Measurements from ENCODE around the gene ZBTB21. TPM values are rescaled to one million over a fixed set of nuclear protein-coding genes. Genes with fewer than 3 reads are reported as not detected.

Gene ZBTB21
- total and polyA plus RNA-seq, 2 experiments from 2014 or later, result 10.0 to 11.0 TPM

- TF ChIP-seq, protein P1, sequence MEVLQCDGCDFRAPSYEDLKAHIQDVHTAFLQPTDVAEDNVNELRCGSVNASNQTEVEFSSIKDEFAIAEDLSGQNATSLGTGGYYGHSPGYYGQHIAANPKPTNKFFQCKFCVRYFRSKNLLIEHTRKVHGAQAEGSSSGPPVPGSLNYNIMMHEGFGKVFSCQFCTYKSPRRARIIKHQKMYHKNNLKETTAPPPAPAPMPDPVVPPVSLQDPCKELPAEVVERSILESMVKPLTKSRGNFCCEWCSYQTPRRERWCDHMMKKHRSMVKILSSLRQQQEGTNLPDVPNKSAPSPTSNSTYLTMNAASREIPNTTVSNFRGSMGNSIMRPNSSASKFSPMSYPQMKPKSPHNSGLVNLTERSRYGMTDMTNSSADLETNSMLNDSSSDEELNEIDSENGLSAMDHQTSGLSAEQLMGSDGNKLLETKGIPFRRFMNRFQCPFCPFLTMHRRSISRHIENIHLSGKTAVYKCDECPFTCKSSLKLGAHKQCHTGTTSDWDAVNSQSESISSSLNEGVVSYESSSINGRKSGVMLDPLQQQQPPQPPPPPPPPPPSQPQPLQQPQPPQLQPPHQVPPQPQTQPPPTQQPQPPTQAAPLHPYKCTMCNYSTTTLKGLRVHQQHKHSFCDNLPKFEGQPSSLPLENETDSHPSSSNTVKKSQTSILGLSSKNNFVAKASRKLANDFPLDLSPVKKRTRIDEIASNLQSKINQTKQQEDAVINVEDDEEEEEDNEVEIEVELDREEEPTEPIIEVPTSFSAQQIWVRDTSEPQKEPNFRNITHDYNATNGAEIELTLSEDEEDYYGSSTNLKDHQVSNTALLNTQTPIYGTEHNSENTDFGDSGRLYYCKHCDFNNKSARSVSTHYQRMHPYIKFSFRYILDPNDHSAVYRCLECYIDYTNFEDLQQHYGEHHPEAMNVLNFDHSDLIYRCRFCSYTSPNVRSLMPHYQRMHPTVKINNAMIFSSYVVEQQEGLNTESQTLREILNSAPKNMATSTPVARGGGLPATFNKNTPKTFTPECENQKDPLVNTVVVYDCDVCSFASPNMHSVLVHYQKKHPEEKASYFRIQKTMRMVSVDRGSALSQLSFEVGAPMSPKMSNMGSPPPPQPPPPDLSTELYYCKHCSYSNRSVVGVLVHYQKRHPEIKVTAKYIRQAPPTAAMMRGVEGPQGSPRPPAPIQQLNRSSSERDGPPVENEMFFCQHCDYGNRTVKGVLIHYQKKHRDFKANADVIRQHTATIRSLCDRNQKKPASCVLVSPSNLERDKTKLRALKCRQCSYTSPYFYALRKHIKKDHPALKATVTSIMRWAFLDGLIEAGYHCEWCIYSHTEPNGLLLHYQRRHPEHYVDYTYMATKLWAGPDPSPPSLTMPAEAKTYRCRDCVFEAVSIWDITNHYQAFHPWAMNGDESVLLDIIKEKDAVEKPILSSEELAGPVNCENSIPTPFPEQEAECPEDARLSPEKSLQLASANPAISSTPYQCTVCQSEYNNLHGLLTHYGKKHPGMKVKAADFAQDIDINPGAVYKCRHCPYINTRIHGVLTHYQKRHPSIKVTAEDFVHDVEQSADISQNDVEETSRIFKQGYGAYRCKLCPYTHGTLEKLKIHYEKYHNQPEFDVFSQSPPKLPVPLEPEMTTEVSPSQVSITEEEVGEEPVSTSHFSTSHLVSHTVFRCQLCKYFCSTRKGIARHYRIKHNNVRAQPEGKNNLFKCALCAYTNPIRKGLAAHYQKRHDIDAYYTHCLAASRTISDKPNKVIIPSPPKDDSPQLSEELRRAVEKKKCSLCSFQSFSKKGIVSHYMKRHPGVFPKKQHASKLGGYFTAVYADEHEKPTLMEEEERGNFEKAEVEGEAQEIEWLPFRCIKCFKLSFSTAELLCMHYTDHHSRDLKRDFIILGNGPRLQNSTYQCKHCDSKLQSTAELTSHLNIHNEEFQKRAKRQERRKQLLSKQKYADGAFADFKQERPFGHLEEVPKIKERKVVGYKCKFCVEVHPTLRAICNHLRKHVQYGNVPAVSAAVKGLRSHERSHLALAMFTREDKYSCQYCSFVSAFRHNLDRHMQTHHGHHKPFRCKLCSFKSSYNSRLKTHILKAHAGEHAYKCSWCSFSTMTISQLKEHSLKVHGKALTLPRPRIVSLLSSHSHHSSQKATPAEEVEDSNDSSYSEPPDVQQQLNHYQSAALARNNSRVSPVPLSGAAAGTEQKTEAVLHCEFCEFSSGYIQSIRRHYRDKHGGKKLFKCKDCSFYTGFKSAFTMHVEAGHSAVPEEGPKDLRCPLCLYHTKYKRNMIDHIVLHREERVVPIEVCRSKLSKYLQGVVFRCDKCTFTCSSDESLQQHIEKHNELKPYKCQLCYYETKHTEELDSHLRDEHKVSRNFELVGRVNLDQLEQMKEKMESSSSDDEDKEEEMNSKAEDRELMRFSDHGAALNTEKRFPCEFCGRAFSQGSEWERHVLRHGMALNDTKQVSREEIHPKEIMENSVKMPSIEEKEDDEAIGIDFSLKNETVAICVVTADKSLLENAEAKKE (CRISPR knock-in tag; IDR thresholded peaks at IDR 0.05), result no peak
- TF ChIP-seq, protein P2, sequence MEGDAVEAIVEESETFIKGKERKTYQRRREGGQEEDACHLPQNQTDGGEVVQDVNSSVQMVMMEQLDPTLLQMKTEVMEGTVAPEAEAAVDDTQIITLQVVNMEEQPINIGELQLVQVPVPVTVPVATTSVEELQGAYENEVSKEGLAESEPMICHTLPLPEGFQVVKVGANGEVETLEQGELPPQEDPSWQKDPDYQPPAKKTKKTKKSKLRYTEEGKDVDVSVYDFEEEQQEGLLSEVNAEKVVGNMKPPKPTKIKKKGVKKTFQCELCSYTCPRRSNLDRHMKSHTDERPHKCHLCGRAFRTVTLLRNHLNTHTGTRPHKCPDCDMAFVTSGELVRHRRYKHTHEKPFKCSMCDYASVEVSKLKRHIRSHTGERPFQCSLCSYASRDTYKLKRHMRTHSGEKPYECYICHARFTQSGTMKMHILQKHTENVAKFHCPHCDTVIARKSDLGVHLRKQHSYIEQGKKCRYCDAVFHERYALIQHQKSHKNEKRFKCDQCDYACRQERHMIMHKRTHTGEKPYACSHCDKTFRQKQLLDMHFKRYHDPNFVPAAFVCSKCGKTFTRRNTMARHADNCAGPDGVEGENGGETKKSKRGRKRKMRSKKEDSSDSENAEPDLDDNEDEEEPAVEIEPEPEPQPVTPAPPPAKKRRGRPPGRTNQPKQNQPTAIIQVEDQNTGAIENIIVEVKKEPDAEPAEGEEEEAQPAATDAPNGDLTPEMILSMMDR (conservative IDR thresholded peaks at IDR 0.05; ENCODE audit: low read depth in 2 of 2), result no peak
These were observed 49.0 kb upstream of the ZBTB21 start (continued) for GRCh38 chr21:42059141-42059540.

- H3K4me3 Mint-ChIP-seq, result no peak overlapping the region
- Histone ChIP-seq H2AFZ (no peak overlapping the region), H3K27ac (ENCODE audit: low read depth) (no peak overlapping the region), H3K79me2 (replicated peaks; ENCODE audit: insufficient read depth) (no peaks in the 10 kb centered on the region), H3K4me2 (no peak overlapping the region), H3K4me3 (no peak overlapping the region), H3K27me3 (ENCODE audit: insufficient read depth) (no peaks in the 10 kb centered on the region), H3K4me1 (ENCODE audit: insufficient read depth) (peaks cover 17% of the 10 kb centered on the region), H4K20me1 (replicated peaks; ENCODE audit: insufficient read depth) (no peaks in the 10 kb centered on the region), H3F3A (replicated peaks; ENCODE audit: low read depth) (no peaks in the 10 kb centered on the region), H3K36me3 (ENCODE audit: insufficient read depth) (no peaks in the 10 kb centered on the region), H3K9me2 (ENCODE audit: insufficient read depth) (no peaks in the 10 kb centered on the region)
- H3K9me3 Mint-ChIP-seq, result no peaks in the 10 kb centered on the region; the same call in none of the 3 replicates
- no peak overlapping the region for H3K27ac Mint-ChIP-seq
- H3K4me1 Mint-ChIP-seq, result peaks cover 39% of the 10 kb centered on the region
- DNase-seq (ENCODE audit: low spot score), result no peak
- peaks cover 10% of the 10 kb centered on the region for H3K27me3 Mint-ChIP-seq (ENCODE audit: insufficient read depth, low read depth, poor library complexity)
- H3K36me3 Mint-ChIP-seq (ENCODE audit: low read depth), result no peaks in the 10 kb centered on the region
- ATAC-seq, result no peak
- TF ChIP-seq CREB1 (CRISPR knock-in tag; IDR thresholded peaks at IDR 0.05; ENCODE audit: low read depth), result no peak
- TF ChIP-seq JUNB (IDR thresholded peaks at IDR 0.05; ENCODE audit: unreplicated experiment), result no peak
- TF ChIP-seq NANOG (IDR thresholded peaks at IDR 0.05; ENCODE audit: borderline replicate concordance), result no peak
- no peak for TF ChIP-seq REST (IDR thresholded peaks at IDR 0.05; ENCODE audit: unreplicated experiment)
- TF ChIP-seq EZH2 (IDR thresholded peaks at IDR 0.05; ENCODE audit: low read depth, unreplicated experiment), result no peak
These were observed 48.5 kb upstream of the ZBTB21 start for GRCh38 chr21:42058631-42059111.
